Measurements from ENCODE around the gene HBG1. TPM values are rescaled to one million over a fixed set of nuclear protein-coding genes. Genes with fewer than 3 reads are reported as not detected.
"Not testable (repeated sequence)": the region's sequence is repeated elsewhere in the genome, so short reads cannot be mapped to it uniquely, and the experiment has no call there.

HBG1 gene
- total RNA-seq, 1 donor from 2014 or later = not detected

GRCh38 chr11:5267033-5267563 is 17.4 kb upstream of the HBG1 start:
- intact Hi-C loops (cut with micrococcal nuclease) = no loop called here
- Mint-ChIP-seq H3K27me3 (no peaks in the 10 kb centered on the region), H3K36me3 (ENCODE audit: low read depth) (no peaks in the 10 kb centered on the region), H3K4me1 (no peaks in the 10 kb centered on the region), H3K4me3 (no peak overlapping the region), H3K27ac (no peak overlapping the region), H3K9me3 (peaks cover 2% of the 10 kb centered on the region)
- no peak for ATAC-seq (ENCODE audit: low read depth)
- DNase-seq = no peak
- CTCF ChIA-PET = no interaction called here
- POLR2A ChIA-PET = no interaction called here
- TF ChIP-seq, protein P1, sequence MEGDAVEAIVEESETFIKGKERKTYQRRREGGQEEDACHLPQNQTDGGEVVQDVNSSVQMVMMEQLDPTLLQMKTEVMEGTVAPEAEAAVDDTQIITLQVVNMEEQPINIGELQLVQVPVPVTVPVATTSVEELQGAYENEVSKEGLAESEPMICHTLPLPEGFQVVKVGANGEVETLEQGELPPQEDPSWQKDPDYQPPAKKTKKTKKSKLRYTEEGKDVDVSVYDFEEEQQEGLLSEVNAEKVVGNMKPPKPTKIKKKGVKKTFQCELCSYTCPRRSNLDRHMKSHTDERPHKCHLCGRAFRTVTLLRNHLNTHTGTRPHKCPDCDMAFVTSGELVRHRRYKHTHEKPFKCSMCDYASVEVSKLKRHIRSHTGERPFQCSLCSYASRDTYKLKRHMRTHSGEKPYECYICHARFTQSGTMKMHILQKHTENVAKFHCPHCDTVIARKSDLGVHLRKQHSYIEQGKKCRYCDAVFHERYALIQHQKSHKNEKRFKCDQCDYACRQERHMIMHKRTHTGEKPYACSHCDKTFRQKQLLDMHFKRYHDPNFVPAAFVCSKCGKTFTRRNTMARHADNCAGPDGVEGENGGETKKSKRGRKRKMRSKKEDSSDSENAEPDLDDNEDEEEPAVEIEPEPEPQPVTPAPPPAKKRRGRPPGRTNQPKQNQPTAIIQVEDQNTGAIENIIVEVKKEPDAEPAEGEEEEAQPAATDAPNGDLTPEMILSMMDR (IDR thresholded peaks at IDR 0.05) = no peak

- intact Hi-C loops (cut with micrococcal nuclease) = no loop called here
- Mint-ChIP-seq H3K27me3 (no peaks in the 10 kb centered on the region), H3K4me3 (no peak overlapping the region), H3K27ac (no peak overlapping the region), H3K4me1 (no peaks in the 10 kb centered on the region), H3K9me3 (peaks cover 2% of the 10 kb centered on the region), H3K36me3 (ENCODE audit: low read depth) (no peaks in the 10 kb centered on the region)
- POLR2A ChIA-PET = no interaction called here
- no peak for DNase-seq
- CTCF ChIA-PET = no interaction called here
- TF ChIP-seq, protein P1 (IDR thresholded peaks at IDR 0.05) = no peak
- no peak for ATAC-seq (ENCODE audit: low read depth)
Measured at GRCh38 chr11:5266609-5267008, 17.0 kb upstream of the HBG1 start.

DNA sequence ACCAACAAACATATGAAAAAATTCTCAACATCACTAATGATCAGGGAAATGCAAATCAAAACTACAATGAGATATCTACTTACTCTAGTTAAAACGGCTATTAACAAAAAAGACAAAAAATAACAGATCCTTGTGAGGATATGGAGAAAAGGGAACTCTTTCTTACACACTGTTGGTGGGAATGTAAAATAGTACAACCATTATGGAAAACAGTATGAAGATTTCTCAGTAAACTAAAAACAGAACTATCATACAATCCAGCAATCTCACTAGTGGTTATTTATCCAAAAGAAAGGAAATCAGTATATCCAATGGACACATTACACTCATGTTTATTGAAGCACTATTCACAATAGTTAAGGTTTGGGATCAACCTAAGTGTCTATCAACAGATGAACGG is 16.2 kb upstream of the HBG1 start:
- intact Hi-C loops (cut with micrococcal nuclease) = no loop called here
- Mint-ChIP-seq H3K9me3 (peaks cover 4% of the 10 kb centered on the region), H3K4me1 (no peaks in the 10 kb centered on the region), H3K36me3 (ENCODE audit: low read depth) (no peaks in the 10 kb centered on the region), H3K27ac (no peak overlapping the region), H3K27me3 (no peaks in the 10 kb centered on the region), H3K4me3 (no peak overlapping the region)
- POLR2A ChIA-PET = no interaction called here
- TF ChIP-seq, protein P1 (IDR thresholded peaks at IDR 0.05) = no peak
- DNase-seq = no peak
- CTCF ChIA-PET = no interaction called here
- ATAC-seq (ENCODE audit: low read depth) = no peak

DNA sequence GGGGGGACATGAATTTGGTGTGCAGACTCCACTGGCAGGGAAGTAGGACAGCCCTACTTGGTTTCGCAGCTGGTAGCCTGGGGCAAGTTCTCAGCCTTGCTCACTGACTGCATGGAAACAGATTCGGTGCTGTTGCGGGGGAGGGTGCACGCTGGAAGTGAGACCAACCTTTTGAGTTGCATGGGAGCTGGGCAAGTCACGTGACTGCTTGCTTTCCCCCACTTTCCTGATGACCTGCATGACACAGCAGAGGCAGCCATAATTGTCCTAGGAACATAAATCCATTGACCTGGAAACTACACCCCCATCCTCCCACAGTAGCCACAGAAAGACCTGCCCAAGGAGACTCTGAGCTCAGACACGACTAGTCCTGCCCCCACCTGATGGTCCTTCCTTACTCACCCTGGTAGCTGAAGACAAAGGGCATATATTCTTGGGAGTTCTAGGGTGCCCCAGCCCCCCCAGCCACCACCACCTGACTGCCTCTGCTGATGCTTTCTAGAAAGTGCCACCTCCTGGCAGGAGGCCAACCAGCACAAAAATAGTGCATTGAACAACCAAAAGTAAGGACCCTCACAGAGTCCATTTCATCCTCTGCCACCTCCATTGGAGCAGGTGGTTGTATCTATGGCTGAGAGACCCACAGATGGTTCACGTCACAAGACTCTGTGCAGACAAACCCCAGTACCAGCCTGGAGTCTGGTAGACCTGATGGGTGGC is 9.0 kb upstream of the HBG1 start:
- ChIA-PET CTCF (no interaction called here), POLR2A (no interaction called here)
- DNase-seq = no peak
- no peak for ATAC-seq (ENCODE audit: low read depth)
- H3K4me1 Mint-ChIP-seq = no peaks in the 10 kb centered on the region
- H3K27ac Mint-ChIP-seq = no peak overlapping the region
- peaks cover 8% of the 10 kb centered on the region for H3K27me3 Mint-ChIP-seq
- H3K9me3 Mint-ChIP-seq = peaks cover 14% of the 10 kb centered on the region
- H3K4me3 Mint-ChIP-seq = no peak overlapping the region
- intact Hi-C loops (cut with micrococcal nuclease) = no loop called here
- H3K36me3 Mint-ChIP-seq (ENCODE audit: low read depth) = no peaks in the 10 kb centered on the region
- TF ChIP-seq, protein P1 (IDR thresholded peaks at IDR 0.05) = no peak

GRCh38 chr11:5257296-5257695 is 7.6 kb upstream of the HBG1 start:
- H3K4me3 Mint-ChIP-seq = no peak overlapping the region
- POLR2A ChIA-PET = no interaction called here
- H3K27ac Mint-ChIP-seq = no peak overlapping the region
- ATAC-seq (ENCODE audit: low read depth) (no peak), DNase-seq (no peak)
- no peaks in the 10 kb centered on the region for H3K4me1 Mint-ChIP-seq
- intact Hi-C loops (cut with micrococcal nuclease) = no loop called here
- TF ChIP-seq, protein P1 (IDR thresholded peaks at IDR 0.05) = no peak
- peaks cover 12% of the 10 kb centered on the region for H3K9me3 Mint-ChIP-seq
- no peaks in the 10 kb centered on the region for H3K36me3 Mint-ChIP-seq (ENCODE audit: low read depth)
- CTCF ChIA-PET = no interaction called here
- H3K27me3 Mint-ChIP-seq = peaks cover 8% of the 10 kb centered on the region

GRCh38 chr11:5254646-5255413 is 5.2 kb upstream of the HBG1 start, which contains the start of gene HBG2:
TSS of gene HBG2 (minus strand) at chr11:5254781. CDS start at chr11:5254728, 53 bp downstream.
- H3K27me3 Mint-ChIP-seq; H3K4me1 Mint-ChIP-seq; CTCF ChIA-PET; H3K9me3 Mint-ChIP-seq; H3K27ac Mint-ChIP-seq; H3K36me3 Mint-ChIP-seq (ENCODE audit: low read depth); H3K4me3 Mint-ChIP-seq; intact Hi-C loops (cut with micrococcal nuclease); DNase-seq; POLR2A ChIA-PET; ATAC-seq (ENCODE audit: low read depth): not testable (repeated sequence)

DNA sequence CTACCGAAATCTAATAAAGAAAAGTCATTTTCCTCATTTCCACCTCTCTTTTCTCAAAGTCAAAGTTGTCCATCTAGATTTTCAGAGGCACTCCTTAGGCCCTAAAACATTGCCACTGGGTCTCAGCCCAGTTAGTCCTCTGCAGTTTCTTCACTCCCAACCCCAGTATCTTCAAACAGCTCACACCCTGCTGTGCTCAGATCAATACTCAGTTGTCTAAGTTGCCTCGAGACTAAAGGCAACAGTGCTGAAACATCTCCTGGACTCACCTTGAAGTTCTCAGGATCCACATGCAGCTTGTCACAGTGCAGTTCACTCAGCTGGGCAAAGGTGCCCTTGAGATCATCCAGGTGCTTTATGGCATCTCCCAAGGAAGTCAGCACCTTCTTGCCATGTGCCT is 4.4 kb upstream of the HBG1 start:
- intact Hi-C loops (cut with micrococcal nuclease); H3K9me3 Mint-ChIP-seq: not testable (repeated sequence)

More for the DNA sequence above, 4.4 kb upstream of the HBG1 start:
- CTCF ChIA-PET; H3K27me3 Mint-ChIP-seq; H3K36me3 Mint-ChIP-seq (ENCODE audit: low read depth); H3K27ac Mint-ChIP-seq; DNase-seq; H3K4me3 Mint-ChIP-seq; ATAC-seq (ENCODE audit: low read depth); POLR2A ChIA-PET; H3K4me1 Mint-ChIP-seq: not testable (repeated sequence)
